HTERT RPE-1 (cell line): ENCODE measurements around the gene SND1.

ENCODE experiments used
- in situ Hi-C: fragments of 300-500 bp; cut with MboI; formaldehyde crosslinking; loops from 4 replicates; pipeline ENCODE4 v1.14.3; 2020; ENCODE audit warnings: low sequenced_read_pairs

SND1 gene

DNA sequence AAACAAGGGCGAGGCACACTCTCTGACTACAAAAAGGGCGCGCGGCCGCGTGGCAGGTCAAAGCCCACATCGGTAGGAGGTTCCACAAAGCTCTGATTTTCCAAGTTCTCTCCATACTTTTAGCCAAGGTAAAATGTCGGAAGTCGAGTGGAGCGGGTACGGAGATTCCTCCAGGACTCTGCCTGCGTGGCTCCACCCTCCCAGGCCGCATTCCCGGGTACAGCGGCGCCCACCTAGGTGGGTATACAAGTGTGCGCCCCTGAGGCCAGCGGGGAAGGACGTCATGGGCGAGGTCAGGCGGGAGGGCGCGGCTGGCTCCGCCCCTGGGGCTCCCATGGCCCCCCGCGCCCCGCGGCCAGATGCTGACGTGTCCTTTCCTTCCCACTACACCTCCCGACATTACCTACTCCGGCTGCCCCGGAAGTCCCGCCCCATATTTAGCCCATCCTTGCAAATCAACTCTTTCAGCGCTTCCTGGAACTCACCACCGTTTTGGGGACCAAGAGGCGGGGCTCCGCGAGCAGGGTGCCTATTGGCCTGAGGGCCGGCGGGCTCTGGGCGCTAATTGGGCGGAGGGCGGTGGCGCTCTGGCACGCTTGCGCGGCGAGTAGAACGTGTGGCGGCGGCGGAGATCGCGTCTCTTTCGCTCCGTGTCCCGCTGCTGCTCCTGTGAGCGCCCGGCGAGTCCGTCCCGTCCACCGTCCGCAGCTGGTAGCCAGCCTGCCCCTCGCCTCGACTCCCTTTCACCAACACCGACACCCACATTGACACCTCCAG, at the start of gene SND1:
TSS of gene SND1 (plus strand) at position 639 of the 777 bp plus-strand sequence. CDS start 180 bp downstream, outside the sequence.
- in situ Hi-C loops, result no loop called here

DNA sequence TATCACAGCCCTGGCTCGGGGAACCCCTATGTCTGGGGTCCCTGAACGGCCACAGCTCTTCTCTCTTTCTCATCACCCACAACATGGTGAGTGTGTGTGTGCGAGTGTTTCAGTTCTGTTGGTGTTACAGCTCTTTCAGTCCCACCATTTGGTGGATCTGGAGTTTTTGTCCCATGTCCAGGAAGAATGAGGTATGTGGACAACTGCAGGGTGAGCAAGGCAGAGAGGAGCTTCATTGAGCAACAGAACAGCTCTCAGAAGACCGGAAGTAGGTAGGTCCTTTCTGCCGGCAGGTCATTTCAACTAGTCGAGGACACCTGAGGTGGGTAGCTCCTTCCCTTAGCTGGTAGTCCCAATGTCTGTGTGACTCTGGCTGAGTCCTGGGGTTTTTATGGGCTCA, 43.5 kb upstream of the SND1 start:
- in situ Hi-C loops, result no loop called here

DNA sequence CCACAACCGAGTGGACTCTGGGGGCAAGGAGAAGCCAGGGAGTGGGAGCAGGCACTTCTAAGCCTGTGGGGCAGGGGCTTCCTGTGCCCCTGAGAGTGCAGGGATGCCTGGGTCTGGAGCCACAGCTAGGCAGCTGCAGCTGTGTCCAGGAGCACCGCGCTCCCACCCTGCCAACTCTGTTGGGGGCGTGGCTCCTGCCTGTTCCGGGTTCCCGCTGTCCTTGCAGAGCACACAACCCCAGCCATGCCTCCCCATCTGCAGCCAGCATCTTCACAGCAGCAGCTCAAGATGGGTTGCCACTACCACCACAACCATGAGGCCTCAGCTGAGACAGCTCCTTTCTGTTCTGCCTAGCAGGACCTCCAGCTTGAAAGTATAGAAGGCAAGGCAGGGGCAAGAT, 42.7 kb upstream of the SND1 start:
- in situ Hi-C loops, result no loop called here

DNA sequence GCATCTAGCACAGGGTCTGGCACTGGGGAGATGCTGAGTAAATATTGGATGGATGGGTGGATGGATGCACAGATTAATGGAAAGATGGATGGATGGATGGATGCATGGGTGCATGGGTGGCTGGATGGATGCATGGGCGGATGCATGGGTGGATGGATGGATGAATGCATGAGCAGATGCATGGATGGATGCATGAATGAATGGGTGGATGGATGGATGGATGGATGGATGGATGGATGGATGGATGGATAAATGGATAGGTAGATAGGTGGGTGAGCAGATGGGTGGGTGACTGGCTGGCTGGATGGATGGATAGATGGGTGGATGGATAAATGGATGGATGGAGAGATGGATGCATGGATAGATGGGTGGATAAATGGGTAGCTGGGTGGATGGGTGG, 39.7 kb upstream of the SND1 start:
- in situ Hi-C loops, result no loop called here

DNA sequence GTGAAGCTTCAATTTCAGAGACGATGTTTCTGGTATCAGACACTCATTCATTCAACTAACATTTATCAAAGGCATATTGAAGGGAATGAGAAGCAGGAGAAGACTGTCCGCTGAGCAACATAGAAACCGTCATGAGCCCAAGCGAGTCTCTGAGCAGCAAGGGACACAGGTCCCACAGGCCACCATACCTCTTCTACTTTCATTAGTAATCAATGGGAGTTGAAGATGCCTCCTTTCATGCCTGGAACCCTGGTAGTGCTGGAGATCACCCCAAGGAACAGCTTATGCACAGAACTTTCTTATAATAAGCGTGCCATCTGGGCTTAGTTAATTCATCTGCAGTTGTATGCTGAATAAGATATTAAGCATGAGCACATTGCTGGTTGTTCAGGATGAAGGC, 35.3 kb upstream of the SND1 start:
- in situ Hi-C loops, result no loop called here

DNA sequence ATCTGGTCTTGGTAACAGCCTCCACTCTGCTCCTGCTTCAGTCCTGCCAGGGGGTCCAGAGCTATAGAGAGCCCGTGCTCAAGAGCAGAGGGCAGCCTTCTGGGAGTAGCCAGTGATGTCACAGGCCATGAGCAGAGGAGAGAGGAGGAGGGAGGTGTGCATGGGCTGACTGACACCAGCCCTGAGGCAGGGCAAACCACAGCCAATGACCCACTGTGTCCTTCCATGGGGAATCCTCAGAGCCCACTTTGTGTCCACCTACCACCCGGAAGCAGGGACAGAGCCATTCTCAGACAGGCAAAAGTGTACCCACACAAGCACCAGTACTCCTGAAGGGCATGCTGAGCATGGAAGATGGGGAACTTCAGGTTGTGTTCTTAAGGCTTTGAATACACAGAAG, 34.0 kb upstream of the SND1 start, which contains the start of gene PAX4:
TSS of gene PAX4 (minus strand) at position 101 of the 400 bp plus-strand sequence. CDS start 2,214 bp downstream, outside the sequence.
- in situ Hi-C loops, result no loop called here

DNA sequence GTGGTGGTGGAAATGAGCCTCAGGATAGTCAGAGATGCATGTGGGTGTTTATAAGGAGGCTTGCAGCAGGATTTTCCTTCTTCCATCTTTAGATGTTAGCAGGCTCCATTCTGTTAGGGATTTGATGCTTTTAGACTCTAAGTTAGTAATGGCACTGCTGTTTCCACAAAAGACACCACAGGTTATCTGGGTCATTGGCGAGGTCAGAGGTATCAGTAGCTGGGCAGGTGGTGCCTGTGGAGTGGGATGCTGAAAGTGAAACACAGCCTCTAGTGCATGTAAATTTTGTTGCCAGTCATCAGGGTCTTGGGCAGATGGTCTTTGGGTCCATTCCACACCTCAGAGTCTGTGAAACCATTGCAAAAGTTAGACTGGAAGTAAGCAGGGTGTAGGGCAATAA, 33.2 kb upstream of the SND1 start:
- in situ Hi-C loops, result no loop called here

DNA sequence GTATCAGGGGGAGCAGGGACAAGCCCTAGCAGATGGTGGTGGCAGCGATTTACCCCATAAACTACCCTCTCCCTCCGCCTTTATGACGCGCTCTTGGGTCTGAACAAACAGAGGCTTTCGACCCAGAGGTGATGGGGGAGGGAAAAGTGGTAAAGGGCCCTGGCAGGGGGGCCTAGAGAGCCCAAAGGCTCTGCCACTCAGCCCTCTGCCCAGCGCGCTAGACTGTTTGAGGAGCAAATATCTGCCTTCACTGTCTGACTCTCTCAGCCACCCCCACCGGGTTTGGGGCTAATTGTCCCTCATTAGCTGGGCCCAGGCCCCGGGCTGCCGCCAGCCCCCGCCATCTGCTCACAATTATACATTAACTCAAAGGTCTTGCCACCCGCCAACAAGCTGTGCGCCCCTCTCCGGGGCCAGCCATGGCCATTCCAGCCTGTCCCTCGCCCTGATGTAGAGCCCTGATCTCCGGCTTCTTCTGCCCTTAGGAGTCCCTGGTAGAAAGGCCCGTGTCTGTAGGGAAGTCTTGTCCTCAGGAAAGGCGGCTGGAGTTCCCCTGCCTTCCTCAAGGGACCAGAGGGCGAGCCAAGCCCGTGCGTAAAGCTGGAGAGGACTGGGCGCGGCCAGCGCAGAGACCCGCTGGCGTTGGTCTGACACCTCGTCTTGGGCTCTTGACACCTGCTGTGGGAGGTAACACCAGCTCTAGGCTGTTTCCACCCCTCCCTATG, 32.2 kb upstream of the SND1 start:
- in situ Hi-C loops, result no loop called here

DNA sequence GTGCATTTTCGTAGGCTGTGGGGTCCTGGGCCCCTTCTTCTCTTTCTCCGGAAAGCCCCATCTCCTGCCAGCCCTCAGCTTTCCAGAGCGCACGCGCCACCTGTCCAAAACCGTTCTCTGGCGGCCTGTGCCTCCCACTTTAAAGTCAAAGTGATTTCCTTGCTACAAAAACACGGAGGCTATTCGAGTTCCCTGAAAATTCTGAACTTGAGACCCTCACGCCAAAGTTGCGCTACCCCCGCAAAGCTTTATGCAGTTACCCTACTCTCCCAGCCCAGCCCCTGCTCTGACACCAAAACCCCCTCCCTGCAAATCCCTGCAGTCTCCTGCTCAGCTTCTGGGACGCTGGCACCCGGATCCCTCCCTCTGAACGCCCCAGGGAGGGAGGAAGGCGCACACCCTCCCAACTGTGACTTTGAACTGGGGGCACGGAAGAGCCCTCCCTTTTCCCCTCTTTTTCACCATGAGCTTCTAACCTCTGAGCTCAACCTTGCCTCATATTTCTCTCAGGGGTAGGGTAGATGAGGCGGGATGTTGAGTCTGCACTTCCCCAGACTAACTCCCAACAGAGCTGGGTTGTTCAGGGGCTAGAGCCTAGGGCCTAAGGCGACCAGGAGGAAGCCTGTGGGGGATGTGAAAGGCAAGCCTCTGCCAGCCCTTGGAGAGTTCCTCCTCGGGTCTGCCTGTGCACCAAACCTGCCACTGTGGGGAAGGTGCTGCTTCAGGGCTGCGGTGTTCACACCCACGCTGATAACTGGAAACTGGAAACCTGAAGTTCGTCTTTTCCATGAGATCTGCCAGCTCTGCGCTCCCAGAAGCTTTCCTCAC, 31.4 kb upstream of the SND1 start:
- in situ Hi-C loops, result no loop called here

DNA sequence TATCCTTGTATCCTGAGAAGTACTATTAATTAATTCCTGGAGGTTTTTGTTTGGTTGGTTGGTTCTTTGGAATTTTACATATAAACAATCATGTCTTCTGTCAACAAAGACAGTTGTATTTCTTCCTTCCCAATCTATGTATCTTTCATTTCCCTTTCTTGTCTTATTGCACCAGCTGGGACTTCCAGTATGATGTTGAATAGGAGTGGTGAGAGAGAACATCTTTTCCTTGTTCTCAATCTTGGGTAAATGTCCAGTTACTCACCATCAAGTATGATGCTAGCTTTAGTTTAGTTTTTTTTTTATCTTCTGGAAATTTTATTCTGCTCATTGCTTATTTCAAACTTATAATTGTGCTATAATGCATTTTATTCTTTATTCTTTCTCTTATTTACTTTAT, 26.7 kb upstream of the SND1 start:
- in situ Hi-C loops, result no loop called here

DNA sequence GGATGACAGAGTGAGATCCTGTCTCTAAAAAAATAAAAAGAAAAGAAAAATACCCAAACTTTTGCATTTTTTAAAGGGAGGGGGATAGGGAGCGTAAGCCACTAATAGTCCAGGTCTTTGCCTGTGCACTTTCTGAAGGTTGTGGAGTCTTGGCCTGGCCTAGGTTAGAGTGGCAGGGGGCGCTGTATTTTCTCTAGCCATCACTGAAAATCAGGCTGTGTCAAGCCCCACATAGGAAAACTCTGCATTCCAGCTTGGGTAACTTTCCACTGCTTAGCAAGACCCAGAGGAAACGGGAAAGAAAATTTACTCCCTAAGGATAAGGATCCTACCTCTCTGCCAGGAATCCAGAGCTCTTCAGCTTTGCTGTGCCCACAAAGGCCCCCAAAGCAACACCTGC, 23.5 kb upstream of the SND1 start:
- in situ Hi-C loops, result no loop called here

DNA sequence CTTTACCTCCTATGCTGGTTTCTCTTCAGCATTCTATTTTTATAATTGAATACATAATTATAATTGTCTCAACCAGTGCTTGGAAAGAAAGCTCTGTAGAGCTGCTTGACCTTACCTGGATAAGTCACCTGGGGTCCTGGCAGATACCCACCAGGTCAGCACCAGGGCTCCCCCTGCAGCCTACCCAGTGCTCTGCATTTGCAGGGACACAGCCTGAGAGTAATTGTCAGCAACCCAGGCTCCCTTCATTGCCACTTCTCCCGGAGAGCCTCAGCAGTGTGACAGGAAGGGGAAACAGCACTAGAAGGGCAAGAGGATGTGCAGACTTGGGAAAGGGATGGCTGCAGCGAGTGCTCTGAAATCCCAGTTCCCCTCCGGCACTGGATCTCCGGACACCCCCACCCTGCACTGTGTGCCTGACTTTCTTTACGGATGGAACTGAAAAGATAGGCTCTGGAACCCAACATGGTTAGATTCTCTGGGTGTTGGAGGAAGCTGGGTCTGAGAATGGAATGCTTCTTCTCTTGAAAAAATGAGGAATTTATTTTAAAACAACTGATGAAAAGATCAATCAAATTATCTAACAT, 22.6 kb upstream of the SND1 start:
- in situ Hi-C loops, result no loop called here

DNA sequence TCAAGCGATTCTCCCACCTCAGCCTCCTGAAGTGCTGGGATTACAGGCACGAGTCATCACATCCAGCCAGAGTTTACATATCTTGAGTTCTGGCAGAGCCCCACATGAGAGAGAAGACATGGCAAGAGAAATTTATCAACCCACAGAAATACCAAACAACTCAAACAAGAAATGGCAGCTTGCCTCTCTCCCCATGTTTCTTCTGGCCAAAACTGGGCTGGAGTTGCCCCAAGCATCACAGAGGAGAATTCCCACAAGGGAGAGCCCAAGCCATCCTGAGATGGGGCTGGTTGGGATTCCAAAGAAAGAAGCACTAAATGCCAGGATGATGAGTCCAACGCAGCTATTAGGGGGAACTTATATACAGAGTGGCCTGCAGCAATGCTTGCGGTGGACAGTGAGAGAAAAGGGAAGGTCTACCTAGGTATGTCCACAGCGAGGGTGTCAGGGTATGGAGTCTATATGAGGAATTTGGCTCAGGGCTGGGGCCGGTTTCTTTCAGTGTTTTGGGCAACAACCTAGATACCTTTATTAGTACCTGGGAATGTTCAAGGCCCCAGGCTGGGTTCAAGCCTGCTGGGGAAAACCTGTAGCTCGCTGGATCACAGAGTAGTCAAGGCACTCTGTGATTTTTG, 19.6 kb upstream of the SND1 start:
- in situ Hi-C loops, result no loop called here

DNA sequence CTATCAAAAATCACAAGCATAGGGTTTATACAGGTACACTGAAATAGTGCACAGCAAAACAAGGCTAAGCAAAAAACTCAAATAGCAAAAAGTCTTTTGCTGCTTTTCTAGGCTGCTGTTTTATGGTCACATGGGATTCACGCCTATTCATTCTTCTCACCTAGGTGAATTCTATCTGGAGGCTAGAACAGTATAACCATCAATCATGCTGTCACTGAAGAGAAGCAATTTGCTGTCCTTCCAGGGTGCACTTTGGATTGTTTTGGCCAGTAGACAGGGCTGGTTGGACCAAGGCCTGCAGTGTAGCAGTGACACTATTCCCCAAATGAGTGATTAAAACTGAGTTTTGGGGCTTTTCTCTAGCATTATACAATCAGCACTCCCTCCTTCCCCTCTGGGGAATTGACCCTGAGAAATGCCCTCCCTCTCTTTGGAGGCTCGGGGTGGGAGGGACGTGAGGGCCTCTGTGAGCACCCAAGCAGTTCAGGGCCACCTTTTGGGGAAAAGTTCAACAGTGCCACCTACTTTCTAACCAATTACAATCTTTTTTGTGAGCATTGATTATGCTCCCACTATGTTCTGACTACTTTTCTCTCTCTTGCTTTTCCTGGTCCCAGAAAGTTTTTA, 16.2 kb upstream of the SND1 start:
- in situ Hi-C loops, result no loop called here

DNA sequence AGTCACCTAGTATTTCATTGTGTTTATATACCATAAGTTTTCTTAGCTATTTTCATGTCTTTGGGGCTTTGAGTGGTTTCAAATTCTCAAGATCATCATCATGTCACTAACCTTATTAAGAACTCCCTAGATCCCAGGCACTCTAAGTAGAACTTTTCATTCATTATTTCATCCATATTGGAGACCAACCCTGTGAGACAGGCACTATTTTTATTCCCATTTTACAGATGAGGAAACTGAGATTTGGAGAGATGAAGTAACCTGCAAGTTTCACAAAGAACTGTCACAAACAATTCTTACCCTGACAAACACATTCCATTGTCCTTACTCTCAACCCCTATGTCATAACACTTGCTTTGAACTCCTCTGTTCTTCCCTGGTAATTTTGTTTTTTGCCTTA, 13.8 kb upstream of the SND1 start:
- in situ Hi-C loops, result no loop called here

DNA sequence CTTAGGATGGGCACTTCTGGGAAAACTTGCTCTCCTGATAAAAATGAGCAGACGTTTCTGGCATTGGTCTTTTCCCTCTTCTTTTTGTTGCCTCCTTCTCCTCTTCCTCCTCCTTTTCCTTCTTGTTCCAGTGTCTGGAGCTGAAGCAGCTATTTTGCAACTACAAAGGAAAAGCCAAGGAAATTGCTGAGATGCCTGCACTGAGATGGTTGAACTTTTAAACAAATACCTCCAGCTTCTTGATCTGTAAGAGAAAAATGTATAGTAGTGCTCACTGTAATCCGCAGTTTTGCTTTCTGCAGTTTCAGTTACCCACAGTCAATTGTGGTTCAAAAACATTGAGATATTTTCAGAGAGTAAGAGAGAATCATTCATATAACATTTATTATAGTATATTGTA, 7.5 kb upstream of the SND1 start:
- in situ Hi-C loops, result no loop called here

DNA sequence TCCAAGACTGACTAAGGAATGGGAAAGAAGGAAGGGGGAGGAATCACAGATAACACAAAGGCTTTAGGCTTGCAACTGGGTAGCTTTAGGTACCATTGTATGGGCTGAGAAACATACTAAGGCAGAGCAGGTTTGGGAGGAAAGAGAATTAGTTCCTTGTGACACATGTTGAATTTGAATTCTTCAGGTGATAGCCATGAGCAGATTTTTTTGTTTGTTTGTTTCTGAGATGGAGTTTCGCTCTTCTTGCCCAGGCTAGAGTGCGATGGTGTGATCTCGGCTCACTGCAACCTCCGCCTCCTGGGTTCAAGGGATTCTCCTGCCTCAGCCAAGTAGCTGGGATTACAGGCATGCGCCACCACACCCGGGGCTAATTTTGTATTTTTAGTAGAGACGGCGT, 4.4 kb upstream of the SND1 start:
- in situ Hi-C loops, result no loop called here

DNA sequence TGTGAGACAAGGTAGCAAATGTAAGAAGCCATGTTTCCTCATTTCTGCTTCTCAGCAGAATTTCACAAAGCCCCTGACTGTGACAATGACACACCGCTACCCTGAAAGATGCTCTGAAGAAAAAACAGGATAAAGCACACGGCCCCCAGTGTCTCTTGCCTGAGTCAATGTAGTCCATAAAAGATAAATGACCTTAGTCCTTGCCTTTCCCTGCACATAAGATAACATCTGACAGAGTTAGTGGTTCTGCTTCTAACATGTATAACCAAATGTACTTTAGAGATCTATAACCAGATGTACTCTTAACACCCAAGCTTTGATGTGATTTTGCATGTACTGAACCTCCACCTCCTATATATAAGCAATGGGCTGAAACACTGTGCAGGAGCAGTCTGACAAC, 3.0 kb upstream of the SND1 start:
- in situ Hi-C loops, result no loop called here

DNA sequence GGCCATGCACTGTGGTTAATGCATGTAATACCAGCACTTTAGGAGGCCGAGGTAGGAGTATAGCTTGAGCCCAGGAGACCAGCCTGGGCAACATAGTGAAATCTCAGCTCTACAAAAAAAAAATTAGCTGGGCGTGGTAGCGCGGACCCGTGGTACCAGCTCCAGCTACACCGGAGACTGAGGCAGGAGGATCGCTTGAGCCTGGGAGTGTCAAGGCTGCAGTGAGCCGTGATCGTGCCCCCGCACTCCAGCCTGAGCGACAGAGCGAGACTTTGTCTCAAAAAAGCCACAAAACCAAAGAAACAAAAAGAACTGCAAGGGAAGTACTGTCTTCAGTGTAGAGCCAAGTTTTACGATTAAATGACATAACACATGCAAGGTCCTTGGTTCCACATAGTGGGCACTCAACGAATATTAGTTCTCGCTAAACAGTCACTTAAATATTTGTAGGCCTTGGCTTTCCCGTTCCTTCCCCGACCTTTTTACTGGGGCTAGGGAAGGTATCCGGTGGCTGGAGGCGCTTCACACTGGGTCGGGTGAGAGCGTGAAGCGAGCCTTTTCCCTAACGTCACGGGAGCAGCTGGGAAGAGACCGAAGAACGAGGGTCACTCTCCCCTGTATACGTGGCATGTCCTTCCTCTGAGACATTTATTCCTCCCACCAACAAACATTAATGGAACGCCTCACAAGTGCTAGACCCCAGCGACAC, 993 bp upstream of the SND1 start:
- in situ Hi-C loops, result no loop called here
